Tibial artery (tissue), 4 donors: ENCODE results near the gene TSSK2.
"Not testable (repeated sequence)": the region's sequence is repeated elsewhere in the genome, so short reads cannot be mapped to it uniquely, and the experiment has no call there.

Source experiments
- DNase-seq, 2 donors: peaks; one replicate each; pipeline ENCODE4 v3.0.0-alpha.2; 2019
- H3K27ac ChIP-seq, 2 donors: fragments of 200-600 bp; sonication (generic) in 1 of 2; 1 replicate in 1 of 2; 2 replicates in 1 of 2; pipeline ENCODE4 v1.5.1; 2018 to 2019; ENCODE audit warnings: mild to moderate bottlenecking in 1 of 2
- H3K27me3 ChIP-seq, 2 donors: fragments of 200-600 bp; sonication (generic) in 1 of 2; one replicate each; pipeline versions ENCODE4 v1.5.1 to v1.6.0; 2016 to 2019
- H3K36me3 ChIP-seq, 3 donors: fragments of 200-600 bp; sonication (generic) in 2 of 3; one replicate each; pipeline ENCODE4 v1.5.1; 2016 to 2019; ENCODE audit warnings: mild to moderate bottlenecking in 2 of 3
- H3K4me1 ChIP-seq, 4 donors: fragments of 200-600 bp; sonication (generic) in 2 of 4; 1 replicate in 3 of 4; 2 replicates in 1 of 4; pipeline ENCODE4 v1.5.1; 2016 to 2019
- H3K4me3 ChIP-seq, 2 donors: fragments of 200-600 bp; sonication (generic) in 1 of 2; 1 replicate in 1 of 2; 2 replicates in 1 of 2; pipeline ENCODE4 v1.5.1; 2018 to 2019; ENCODE audit warnings: mild to moderate bottlenecking in 2 of 2
- H3K9me3 ChIP-seq, 3 donors: fragments of 200-600 bp; sonication (generic) in 1 of 3; one replicate each; pipeline ENCODE4 v1.5.1; 2016 to 2019
- CTCF ChIP-seq, 2 experiments: fragments of 200-600 bp in 1 of 2; fragments of 450-650 bp in 1 of 2; IDR thresholded peaks; one replicate each; pipeline ENCODE4 v1.5.1; 2017 to 2019; ENCODE audit warnings: antibody characterized with exemption in 2 of 2, mild to moderate bottlenecking in 1 of 2, moderate library complexity in 1 of 2
- intact Hi-C: fragments of 100-400 bp; cut with DNase I; formaldehyde crosslinking; loops from one replicate; pipeline ENCODE4 v1.15.0; 2023; ENCODE audit warnings: low total_unique reads

The TSSK2 gene

GRCh38 chr22:19130959-19131684 is at the start of gene TSSK2:
TSSK2 (plus strand) TSS chr22:19131308; CDS start chr22:19131400, 92 bp downstream.
- Histone ChIP-seq H3K4me3 (no peak within 1 kb of the TSS), H3K27me3 (no peaks in the 10 kb centered on the region), H3K9me3 (no peaks in the 10 kb centered on the region), H3K36me3 (peaks cover 22 to 55% (median 45%) of the 10 kb centered on the region in 3 donors), H3K4me1 (no peaks in the 10 kb centered on the region), H3K27ac (no peak within 1 kb of the TSS)
- intact Hi-C loops = no loop called here
- no peak for DNase-seq
- TF ChIP-seq CTCF (IDR thresholded peaks at IDR 0.05) = no peak

- Histone ChIP-seq H3K4me3 (no peak overlapping the region), H3K27me3 (no peaks in the 10 kb centered on the region), H3K27ac (no peak overlapping the region), H3K9me3 (no peaks in the 10 kb centered on the region), H3K4me1 (peaks cover 0 to 6% (median 1%) of the 10 kb centered on the region in 4 donors), H3K36me3 (peaks cover 10 to 28% (median 15%) of the 10 kb centered on the region in 3 donors)
- no peak for DNase-seq
- TF ChIP-seq CTCF (IDR thresholded peaks at IDR 0.05) = no peak
- intact Hi-C loops = no loop called here
Measured at GRCh38 chr22:19081351-19081750, 49.8 kb upstream of the TSSK2 start.

- TF ChIP-seq CTCF (IDR thresholded peaks at IDR 0.05) = no peak
- Histone ChIP-seq H3K27ac (no peak overlapping the region), H3K36me3 (peaks cover 10 to 35% (median 22%) of the 10 kb centered on the region in 3 donors), H3K4me3 (no peak overlapping the region), H3K4me1 (peaks cover 0 to 10% (median 1%) of the 10 kb centered on the region in 4 donors), H3K27me3 (no peaks in the 10 kb centered on the region), H3K9me3 (no peaks in the 10 kb centered on the region)
- peak in 1 of 2 donors; percentile 10 for DNase-seq
- intact Hi-C loops = no loop called here
Measured at GRCh38 chr22:19082101-19082500, 49.0 kb upstream of the TSSK2 start.

- DNase-seq = peak in 1 of 2 donors; percentile 49
- peaks cover 10 to 42% (median 22%) of the 10 kb centered on the region in 3 donors for H3K36me3 ChIP-seq
- intact Hi-C loops = no loop called here
- no peak for TF ChIP-seq CTCF (IDR thresholded peaks at IDR 0.05)
- no peak overlapping the region for H3K27ac ChIP-seq
- no peak overlapping the region for H3K4me3 ChIP-seq
- H3K4me1 ChIP-seq = peaks cover 0 to 10% (median 1%) of the 10 kb centered on the region in 4 donors
- H3K27me3 ChIP-seq = no peaks in the 10 kb centered on the region
- H3K9me3 ChIP-seq = no peaks in the 10 kb centered on the region
Measured at GRCh38 chr22:19082793-19083192, 48.3 kb upstream of the TSSK2 start.

- H3K27ac ChIP-seq, H3K9me3 ChIP-seq, H3K27me3 ChIP-seq, H3K4me3 ChIP-seq, intact Hi-C loops: not testable (repeated sequence)
- Histone ChIP-seq H3K36me3 (peaks cover 11 to 54% (median 35%) of the 10 kb centered on the region in 3 donors), H3K4me1 (peaks cover 0 to 10% (median 1%) of the 10 kb centered on the region in 4 donors)
- peak in 1 of 2 donors; percentile 9 for DNase-seq
Measured at GRCh38 chr22:19084126-19084525, 47.0 kb upstream of the TSSK2 start.

GRCh38 chr22:19084586-19084985 is 46.5 kb upstream of the TSSK2 start:
- H3K4me1 ChIP-seq = peaks cover 0 to 10% (median 1%) of the 10 kb centered on the region in 4 donors
- H3K36me3 ChIP-seq = peaks cover 9 to 54% (median 34%) of the 10 kb centered on the region in 3 donors
- H3K27ac ChIP-seq, H3K4me3 ChIP-seq, H3K27me3 ChIP-seq, H3K9me3 ChIP-seq, intact Hi-C loops, DNase-seq: not testable (repeated sequence)
